ENCODE measurements around the gene GRIN1.

Gene GRIN1

DNA sequence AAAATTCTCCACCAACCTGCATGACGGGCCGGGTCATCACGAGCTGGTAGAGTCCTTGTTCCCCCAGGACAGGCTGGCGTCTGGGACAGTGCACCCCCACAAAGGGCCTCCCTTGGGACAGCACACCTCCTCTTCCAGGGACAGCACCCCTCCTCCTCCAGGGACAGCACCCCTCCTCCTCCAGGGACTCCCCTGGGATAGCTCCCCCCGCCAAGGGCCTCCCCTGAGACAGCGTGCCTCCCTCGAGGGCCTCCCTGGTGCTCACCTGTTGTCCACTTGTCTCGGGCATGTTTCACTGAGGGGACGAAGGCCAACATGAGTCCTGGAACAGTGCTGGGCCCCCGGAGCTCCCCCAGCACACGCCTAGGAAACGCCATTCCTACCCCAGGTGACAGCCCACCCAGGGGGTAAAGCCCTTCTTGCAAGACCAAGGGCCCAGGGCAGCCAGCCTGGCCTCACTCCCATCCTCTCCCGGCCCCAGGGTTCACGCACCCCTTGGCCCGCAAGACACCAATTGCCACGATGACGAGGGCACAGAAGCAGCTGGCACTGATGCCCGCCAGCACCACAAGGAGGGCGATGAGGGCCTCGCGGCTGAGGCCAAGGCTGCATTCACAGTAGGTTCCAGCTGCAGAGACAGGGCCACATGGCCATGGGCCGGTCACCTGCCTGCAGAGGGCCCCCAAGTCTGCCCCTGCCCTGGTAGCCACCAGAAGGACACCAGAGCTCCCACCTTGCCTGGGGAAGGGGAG is 32.4 kb downstream of the GRIN1 start:
- no peak for DNase-seq
- Histone ChIP-seq H3K4me3 (ENCODE audit: low read depth, low read length) (no peak overlapping the region), H3K27me3 (peaks cover 48% of the 10 kb centered on the region), H3K36me3 (no peaks in the 10 kb centered on the region), H3K4me1 (peaks cover 6% of the 10 kb centered on the region), H3K9me3 (no peaks in the 10 kb centered on the region)
- TF ChIP-seq, protein P1, sequence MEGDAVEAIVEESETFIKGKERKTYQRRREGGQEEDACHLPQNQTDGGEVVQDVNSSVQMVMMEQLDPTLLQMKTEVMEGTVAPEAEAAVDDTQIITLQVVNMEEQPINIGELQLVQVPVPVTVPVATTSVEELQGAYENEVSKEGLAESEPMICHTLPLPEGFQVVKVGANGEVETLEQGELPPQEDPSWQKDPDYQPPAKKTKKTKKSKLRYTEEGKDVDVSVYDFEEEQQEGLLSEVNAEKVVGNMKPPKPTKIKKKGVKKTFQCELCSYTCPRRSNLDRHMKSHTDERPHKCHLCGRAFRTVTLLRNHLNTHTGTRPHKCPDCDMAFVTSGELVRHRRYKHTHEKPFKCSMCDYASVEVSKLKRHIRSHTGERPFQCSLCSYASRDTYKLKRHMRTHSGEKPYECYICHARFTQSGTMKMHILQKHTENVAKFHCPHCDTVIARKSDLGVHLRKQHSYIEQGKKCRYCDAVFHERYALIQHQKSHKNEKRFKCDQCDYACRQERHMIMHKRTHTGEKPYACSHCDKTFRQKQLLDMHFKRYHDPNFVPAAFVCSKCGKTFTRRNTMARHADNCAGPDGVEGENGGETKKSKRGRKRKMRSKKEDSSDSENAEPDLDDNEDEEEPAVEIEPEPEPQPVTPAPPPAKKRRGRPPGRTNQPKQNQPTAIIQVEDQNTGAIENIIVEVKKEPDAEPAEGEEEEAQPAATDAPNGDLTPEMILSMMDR (IDR thresholded peaks at IDR 0.05; ENCODE audit: low read depth, low read length) = no peak

DNA sequence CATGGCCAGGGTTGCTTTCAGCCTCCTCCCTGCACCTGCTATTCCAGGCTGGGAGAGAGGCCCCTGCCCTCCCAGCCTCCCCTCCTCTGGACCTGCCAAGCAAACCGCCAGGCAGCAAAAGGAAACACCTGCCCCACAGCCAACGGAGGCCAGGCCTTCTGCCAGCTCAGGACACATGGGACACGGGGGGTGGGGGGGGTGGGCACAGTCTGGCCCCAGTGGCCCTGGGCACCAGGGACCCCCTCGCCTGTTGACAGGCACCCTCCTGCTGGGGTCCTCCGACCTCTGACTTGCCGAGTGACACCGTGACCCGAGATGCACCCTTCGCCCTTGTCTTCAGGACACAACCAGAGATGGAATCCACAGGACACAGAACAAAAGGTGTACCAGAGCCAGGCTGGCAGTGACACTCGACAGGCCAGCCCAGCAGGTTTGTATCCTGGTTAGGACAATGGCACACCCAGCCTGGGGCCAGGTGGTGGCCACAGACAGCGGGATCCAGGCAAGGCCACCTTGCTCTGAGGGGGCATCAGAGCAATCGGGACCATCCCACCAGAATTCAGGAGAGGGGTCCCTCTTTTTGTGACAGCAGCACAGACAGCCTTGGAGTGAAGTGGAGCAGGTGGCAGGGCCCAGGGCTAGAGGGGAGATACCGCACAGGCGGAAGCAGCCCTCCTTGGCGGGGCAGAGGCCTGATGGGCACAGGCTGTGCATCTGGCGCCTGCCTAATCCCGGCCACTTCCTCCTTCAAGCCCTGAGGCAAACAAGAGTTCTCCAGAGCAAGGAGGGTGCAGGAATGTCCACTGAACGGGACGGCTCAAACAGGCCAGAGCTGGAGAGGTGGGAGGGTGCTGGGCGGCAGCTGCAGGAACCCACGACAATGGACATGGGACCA is 34.2 kb downstream of the GRIN1 start:
- Histone ChIP-seq H3K4me1 (peaks cover 6% of the 10 kb centered on the region), H3K27me3 (peaks cover 29% of the 10 kb centered on the region), H3K4me3 (ENCODE audit: low read depth, low read length) (no peak overlapping the region), H3K36me3 (no peaks in the 10 kb centered on the region), H3K9me3 (no peaks in the 10 kb centered on the region)
- TF ChIP-seq, protein P1 (IDR thresholded peaks at IDR 0.05; ENCODE audit: low read depth, low read length) = no peak
- DNase-seq = no peak

DNA sequence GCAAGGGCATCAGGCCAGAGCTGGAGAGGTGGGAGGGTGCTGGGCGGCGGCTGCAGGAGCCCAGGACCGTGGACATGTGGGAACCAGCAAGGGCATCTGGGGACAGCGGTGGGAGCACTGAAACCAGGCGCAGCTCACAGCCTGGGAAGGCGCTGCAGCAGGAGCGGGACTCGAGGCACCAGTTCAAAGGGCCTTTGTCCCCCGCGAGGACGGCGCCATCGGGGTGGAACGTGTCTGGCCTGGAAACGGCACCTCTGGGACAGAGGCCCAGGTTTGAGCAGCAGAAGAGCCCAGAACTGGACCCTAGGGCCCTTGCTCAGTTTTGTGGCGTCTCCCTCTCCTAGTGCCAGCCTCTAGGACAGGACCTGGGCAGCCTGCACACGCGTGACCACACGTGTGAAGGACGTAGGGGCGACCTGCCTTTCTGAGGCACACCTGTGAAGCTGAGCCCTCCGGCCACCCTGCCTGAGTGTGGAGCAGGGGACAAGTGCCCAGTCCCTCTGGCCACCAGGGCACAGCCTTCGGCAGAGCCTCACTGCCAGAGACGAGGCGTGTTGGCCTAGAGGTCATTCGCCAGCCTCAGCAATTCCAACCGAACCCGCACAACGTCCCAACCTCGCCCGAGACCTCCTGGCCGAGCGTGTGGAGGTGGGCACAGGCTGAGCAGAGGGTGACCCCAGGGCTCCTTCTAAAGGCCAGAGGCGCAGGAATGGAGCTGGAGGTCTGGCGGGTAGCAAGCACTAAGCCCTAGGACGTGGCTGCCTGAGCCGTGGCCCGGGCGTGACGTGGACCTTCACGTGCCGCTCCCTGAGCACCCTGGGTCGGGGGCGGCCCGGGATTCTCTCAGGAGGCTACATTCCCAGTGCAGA is 35.1 kb downstream of the GRIN1 start:
- Histone ChIP-seq H3K4me3 (ENCODE audit: low read depth, low read length) (no peak overlapping the region), H3K4me1 (peaks cover 6% of the 10 kb centered on the region), H3K36me3 (no peaks in the 10 kb centered on the region), H3K9me3 (no peaks in the 10 kb centered on the region), H3K27me3 (peaks cover 22% of the 10 kb centered on the region)
- TF ChIP-seq, protein P1 (IDR thresholded peaks at IDR 0.05; ENCODE audit: low read depth, low read length) = no peak
- no peak for DNase-seq

DNA sequence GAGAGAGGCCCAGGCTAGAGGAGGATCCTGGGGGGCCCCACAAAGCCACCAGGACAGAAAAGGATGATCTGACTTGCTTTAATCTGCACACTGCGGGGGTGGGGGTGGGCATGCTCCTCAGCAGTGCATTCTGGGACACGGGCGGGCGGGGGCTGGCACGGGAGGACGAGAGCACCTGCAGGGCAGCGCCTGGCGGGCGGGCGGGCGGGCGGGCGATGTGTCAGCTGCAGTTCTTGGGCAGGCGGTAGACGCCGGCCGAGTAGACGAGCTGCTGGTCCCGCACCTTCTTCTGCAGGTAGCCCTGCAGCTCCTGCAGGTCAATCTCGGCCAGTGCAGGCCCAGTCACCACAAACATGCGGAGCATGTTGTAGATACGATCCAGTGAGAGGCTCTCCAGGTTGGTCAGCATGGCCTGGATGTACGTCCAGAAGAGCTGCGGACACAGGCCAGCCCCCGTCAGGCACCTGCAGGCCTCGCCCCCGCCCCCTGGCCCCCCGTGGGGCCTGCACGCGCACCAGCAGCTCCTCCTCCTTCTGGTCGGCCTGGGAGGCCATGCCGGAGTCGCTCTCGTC is 35.9 kb downstream of the GRIN1 start:
- Histone ChIP-seq H3K4me3 (ENCODE audit: low read depth, low read length) (no peak overlapping the region), H3K9me3 (no peaks in the 10 kb centered on the region), H3K27me3 (peaks cover 14% of the 10 kb centered on the region), H3K4me1 (peaks cover 6% of the 10 kb centered on the region), H3K36me3 (no peaks in the 10 kb centered on the region)
- no peak for DNase-seq
- TF ChIP-seq, protein P1 (IDR thresholded peaks at IDR 0.05; ENCODE audit: low read depth, low read length) = no peak

DNA sequence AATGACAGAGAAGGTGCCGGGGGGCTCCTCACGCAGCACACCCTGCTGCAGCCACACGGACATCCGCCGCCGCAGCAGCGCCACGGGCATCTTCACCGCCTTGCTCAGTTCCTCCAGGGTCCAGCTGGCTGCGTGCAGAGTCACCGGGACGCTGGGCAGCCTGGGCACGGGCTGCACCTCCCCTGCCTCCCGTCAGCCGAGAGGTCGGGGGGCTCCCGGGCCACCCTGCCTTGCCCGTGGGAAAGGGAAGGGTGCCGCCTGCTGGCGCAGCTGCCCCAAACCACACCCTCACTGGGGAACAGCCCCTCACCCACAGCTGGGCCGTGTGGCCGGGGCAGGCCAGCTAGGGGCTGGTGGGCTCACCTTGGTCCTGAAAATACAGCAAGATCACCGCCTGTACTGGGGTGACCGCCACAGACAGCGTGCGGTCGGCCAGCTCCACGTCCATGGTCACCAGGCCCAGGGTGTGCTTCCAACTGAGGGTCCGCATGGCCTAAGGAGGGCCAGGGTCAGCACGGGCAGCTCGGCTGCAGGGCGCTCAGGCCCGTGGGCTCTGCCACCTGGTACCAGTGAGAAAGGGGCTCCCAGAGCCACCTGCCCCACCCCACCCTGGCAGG is 36.5 kb downstream of the GRIN1 start:
- peaks cover 3% of the 10 kb centered on the region for H3K36me3 ChIP-seq
- no peak overlapping the region for H3K4me3 ChIP-seq (ENCODE audit: low read depth, low read length)
- peaks cover 6% of the 10 kb centered on the region for H3K4me1 ChIP-seq
- H3K9me3 ChIP-seq = no peaks in the 10 kb centered on the region
- TF ChIP-seq, protein P1 (IDR thresholded peaks at IDR 0.05; ENCODE audit: low read depth, low read length) = peak; percentile 50
- H3K27me3 ChIP-seq = peaks cover 7% of the 10 kb centered on the region; the same call in 1 of the 2 replicates
- DNase-seq = peak; percentile 63

Data from BE2C (cell line).